ENCODE results near the gene HACD3.

DNA sequence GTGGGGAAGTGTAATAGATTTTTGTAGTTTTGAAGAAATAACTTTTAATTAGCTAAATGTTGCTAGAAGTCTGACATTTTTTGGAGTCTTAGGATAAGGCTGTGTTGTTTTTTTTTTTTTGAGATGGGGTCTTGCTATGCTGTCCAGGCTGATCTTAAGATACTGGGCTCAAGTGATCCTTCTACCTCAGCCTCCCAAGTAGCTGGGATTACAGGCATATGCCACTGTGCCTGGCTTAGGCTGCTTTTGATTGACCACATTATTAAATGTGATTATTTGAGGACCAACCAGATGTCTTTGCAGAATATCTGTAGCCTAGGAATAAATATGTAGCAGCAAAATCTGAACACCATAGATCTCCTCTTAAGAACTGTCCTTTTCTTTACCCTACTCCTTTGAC, 29.7 kb downstream of the HACD3 start:
- TF ChIP-seq POLR2A (IDR thresholded peaks at IDR 0.05) (no peak), CTCF (IDR thresholded peaks at IDR 0.05) (no peak)
